UCSD-AML1 (cell line): Measurements from ENCODE around the gene SDHB.

Experiments
- DNase-seq: peaks from one replicate; lab custom pipeline; 2025; ENCODE audit not compliant: unreplicated experiment; lab: John Stamatoyannopoulos, UW

SDHB gene

GRCh38 chr1:17053685-17054410, at the start of gene SDHB:
SDHB (minus strand) TSS chr1:17054032; CDS start chr1:17054019, 13 bp downstream.
- DNase-seq: peak; percentile 99

- no peak for DNase-seq
Observed at GRCh38 chr1:17102232-17102631, 48.4 kb upstream of the SDHB start.

GRCh38 chr1:17101261-17101660, 47.4 kb upstream of the SDHB start:
- DNase-seq: no peak

GRCh38 chr1:17099616-17100340, 45.9 kb upstream of the SDHB start:
- no peak for DNase-seq

GRCh38 chr1:17098446-17099317, 44.9 kb upstream of the SDHB start:
- no peak for DNase-seq

- no peak for DNase-seq
Observed at GRCh38 chr1:17097787-17098186, 44.0 kb upstream of the SDHB start.

GRCh38 chr1:17097147-17097546, 43.3 kb upstream of the SDHB start:
- no peak for DNase-seq

GRCh38 chr1:17096584-17096983, 42.8 kb upstream of the SDHB start:
- no peak for DNase-seq

GRCh38 chr1:17095141-17095540, 41.3 kb upstream of the SDHB start:
- DNase-seq: no peak

GRCh38 chr1:17094664-17095063, 40.8 kb upstream of the SDHB start:
- DNase-seq: no peak

GRCh38 chr1:17093822-17094393, 40.1 kb upstream of the SDHB start:
- DNase-seq: no peak

GRCh38 chr1:17091252-17091651, 37.4 kb upstream of the SDHB start:
- DNase-seq: no peak

- DNase-seq: no peak
Observed at GRCh38 chr1:17089506-17089905, 35.7 kb upstream of the SDHB start.

GRCh38 chr1:17086751-17087150, 32.9 kb upstream of the SDHB start:
- no peak for DNase-seq

- DNase-seq: no peak
Observed at GRCh38 chr1:17084787-17085186, 31.0 kb upstream of the SDHB start.

- no peak for DNase-seq
Observed at GRCh38 chr1:17082761-17083160, 28.9 kb upstream of the SDHB start.

- DNase-seq: no peak
Observed at GRCh38 chr1:17081439-17081838, 27.6 kb upstream of the SDHB start.

GRCh38 chr1:17080880-17081279, 27.0 kb upstream of the SDHB start:
- DNase-seq: no peak

- DNase-seq: no peak
Observed at GRCh38 chr1:17080085-17080759, 26.4 kb upstream of the SDHB start.

- no peak for DNase-seq
Observed at GRCh38 chr1:17078991-17079868, 25.4 kb upstream of the SDHB start.
